WI38 (cell line): ENCODE results near the gene CYB5R4.

Experiments used
- H3K4me3 ChIP-seq: 2 replicates; pipeline ENCODE4 v1.5.1; 2011; ENCODE audit warnings: low read depth, mild to moderate bottlenecking, control low read depth, low read length
- TF ChIP-seq, protein P1 (sequence below): IDR thresholded peaks from 2 replicates; pipeline ENCODE4 v1.5.1; 2012; ENCODE audit warnings: low read depth, mild to moderate bottlenecking, control low read depth, low read length

CYB5R4 gene

DNA sequence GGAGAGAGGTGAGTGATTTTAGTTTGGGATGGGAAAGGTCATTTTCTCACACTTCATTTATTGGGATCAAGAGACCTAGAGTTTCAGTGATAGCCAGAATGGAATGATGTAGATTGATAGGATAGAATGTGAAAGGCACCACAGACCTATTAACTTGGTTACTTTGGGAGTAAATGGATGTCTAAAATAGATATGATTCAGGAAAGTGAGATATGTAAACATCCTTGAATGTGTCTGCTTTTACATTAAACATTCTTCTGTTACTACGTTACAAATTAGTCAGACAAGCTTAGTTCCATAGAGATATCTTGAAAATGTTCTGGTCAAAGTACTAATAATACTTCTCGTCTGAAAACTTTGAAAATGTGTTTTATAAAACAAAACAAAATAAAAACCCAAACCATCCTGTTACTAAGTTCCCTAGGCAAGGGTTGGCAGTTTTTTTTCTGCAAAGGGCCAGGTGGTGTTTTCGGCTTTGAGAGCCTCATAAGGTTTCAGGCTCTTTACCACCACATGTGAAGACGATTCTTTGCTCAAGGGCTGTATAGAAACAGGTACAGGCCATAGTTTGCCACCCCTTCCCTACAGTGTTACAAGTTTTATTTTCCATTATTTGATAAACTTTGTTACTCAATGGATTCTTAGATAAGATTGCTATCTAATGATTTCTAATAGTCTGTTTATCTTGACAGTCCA, 3.4 kb downstream of the CYB5R4 start:
- TF ChIP-seq, protein P1, sequence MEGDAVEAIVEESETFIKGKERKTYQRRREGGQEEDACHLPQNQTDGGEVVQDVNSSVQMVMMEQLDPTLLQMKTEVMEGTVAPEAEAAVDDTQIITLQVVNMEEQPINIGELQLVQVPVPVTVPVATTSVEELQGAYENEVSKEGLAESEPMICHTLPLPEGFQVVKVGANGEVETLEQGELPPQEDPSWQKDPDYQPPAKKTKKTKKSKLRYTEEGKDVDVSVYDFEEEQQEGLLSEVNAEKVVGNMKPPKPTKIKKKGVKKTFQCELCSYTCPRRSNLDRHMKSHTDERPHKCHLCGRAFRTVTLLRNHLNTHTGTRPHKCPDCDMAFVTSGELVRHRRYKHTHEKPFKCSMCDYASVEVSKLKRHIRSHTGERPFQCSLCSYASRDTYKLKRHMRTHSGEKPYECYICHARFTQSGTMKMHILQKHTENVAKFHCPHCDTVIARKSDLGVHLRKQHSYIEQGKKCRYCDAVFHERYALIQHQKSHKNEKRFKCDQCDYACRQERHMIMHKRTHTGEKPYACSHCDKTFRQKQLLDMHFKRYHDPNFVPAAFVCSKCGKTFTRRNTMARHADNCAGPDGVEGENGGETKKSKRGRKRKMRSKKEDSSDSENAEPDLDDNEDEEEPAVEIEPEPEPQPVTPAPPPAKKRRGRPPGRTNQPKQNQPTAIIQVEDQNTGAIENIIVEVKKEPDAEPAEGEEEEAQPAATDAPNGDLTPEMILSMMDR = no peak
- H3K4me3 ChIP-seq = no peak overlapping the region

- TF ChIP-seq, protein P1 = no peak
- H3K4me3 ChIP-seq = no peak overlapping the region
Observed at GRCh38 chr6:83867043-83867442, 7.6 kb downstream of the CYB5R4 start.

GRCh38 chr6:83867527-83868161, 8.2 kb downstream of the CYB5R4 start:
- no peak overlapping the region for H3K4me3 ChIP-seq
- TF ChIP-seq, protein P1 = no peak

GRCh38 chr6:83868639-83869038, 9.2 kb downstream of the CYB5R4 start:
- TF ChIP-seq, protein P1 = no peak
- H3K4me3 ChIP-seq = no peak overlapping the region

DNA sequence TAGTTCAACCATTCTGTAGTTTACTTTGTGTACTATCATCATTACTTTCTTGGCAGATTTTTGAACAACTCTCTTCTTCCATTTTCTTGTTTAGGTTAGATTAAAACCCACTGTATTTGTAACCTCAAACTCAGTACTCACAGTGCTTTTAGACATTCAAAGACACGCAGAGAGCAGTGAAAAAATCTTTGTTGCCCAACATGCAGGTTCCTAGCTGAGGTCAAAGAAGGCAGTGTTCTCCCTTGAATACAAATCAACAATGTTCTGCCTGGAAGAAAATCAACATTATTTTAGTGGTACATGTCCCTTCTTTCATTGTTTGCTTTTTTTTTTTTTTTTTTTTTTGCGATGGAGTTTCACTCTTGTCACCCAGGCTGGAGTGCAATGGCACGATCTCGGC, 11.2 kb downstream of the CYB5R4 start:
- no peak overlapping the region for H3K4me3 ChIP-seq
- TF ChIP-seq, protein P1 = no peak

DNA sequence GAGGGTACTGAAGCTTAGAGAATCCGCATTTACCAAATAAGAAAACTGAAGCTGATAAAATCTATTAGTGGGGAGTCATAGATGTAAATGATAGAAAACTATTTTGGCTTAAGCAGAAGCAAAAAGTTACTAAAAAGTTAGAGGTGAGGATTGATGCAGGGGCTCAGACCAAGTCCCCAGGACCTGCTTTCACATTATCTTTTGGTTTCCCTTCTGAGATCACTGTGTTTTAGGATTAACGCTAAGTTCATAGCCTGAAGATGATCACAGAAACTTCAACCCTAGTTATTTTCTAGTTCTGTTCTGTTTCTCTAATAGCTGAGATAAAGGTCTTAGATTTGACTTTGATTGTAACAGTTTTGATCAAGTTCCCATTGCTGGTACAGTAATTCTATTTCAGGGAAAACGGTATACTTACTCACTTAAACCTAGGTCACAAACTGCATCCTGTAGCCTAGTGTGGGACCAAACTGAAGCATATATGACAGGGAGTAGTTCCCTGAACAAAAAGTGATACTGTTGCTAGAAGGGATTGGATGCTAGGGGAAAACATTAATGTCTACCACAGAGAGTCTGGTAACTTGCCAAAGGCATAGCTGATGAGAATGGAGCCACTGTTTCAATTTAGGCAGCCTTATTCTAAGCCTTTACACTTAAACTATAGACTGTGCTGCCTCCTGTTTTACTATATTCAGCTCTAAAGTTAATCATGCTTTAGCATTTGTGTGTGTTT, 13.1 kb downstream of the CYB5R4 start:
- TF ChIP-seq, protein P1 = no peak
- H3K4me3 ChIP-seq = no peak overlapping the region

DNA sequence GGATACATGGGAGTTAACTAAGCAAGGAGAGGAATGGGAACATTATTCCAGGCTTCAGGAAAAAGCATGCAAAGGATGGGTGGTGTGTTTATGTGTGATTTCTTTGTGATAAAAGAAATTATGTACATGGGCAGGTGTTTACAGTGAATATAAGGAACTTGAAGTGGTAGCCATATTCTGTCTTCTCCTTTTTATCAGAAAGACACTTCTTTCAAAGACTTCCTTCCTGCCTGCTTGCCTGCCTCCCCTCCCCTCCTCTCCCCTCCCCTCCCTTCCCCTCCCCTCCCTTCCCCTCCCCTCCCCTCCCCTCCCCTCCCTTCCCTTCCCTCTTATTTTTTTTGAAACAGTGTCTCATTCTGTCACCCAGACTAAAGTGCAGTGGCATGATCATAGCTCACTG, 14.4 kb downstream of the CYB5R4 start:
- TF ChIP-seq, protein P1 = no peak
- H3K4me3 ChIP-seq = no peak overlapping the region
